Keratinocyte (primary cell): ENCODE data around the gene DCK. TPM values are rescaled to one million over a fixed set of nuclear protein-coding genes. Genes with fewer than 3 reads are reported as not detected.

Experiments
- DNase-seq: peaks from one replicate; pipeline ENCODE4 v3.0.0-alpha.2; 2011; ENCODE audit warnings: low read depth, missing footprints, low spot score
- FAIRE-seq: peaks from 2 replicates; lab custom pipeline; 2011; peaks lifted over from hg19 to GRCh38; lab: Jason Lieb, UNC
- H2AFZ ChIP-seq: 2 replicates; pipeline ENCODE4 v1.6.0; 2012; ENCODE audit warnings: low read length, control low read depth, inconsistent platforms; ENCODE audit not compliant: control insufficient read depth
- H3K27ac ChIP-seq: 2 replicates; pipeline ENCODE4 v1.5.1; 2011; ENCODE audit warnings: low read length; ENCODE audit not compliant: control insufficient read depth, insufficient read depth
- H3K27me3 ChIP-seq: 3 replicates; pipeline ENCODE4 v1.6.0; 2011; ENCODE audit warnings: low read length; ENCODE audit not compliant: control insufficient read depth, insufficient read depth; ENCODE audit errors: extremely low read depth
- H3K36me3 ChIP-seq, 2 experiments: 2 replicates in 1 of 2; 3 replicates in 1 of 2; pipeline ENCODE4 v1.5.1; 2011; ENCODE audit warnings: low read length in 2 of 2, mild to moderate bottlenecking in 1 of 2; ENCODE audit not compliant: control insufficient read depth in 2 of 2, insufficient read depth in 2 of 2; ENCODE audit errors: extremely low read depth in 1 of 2
- H3K4me1 ChIP-seq: 3 replicates; pipeline ENCODE4 v1.5.1; 2011; ENCODE audit warnings: low read length; ENCODE audit not compliant: control insufficient read depth, insufficient read depth; ENCODE audit errors: extremely low read depth
- H3K4me2 ChIP-seq: 3 replicates; pipeline ENCODE4 v1.6.0; 2011; ENCODE audit warnings: low read depth, low read length; ENCODE audit not compliant: control insufficient read depth, insufficient read depth; ENCODE audit errors: extremely low read depth
- H3K4me3 ChIP-seq, 3 experiments: fragments of 200-600 bp in 1 of 3; sonication (generic) in 1 of 3; 2 replicates in 2 of 3; 3 replicates in 1 of 3; pipeline ENCODE4 v1.5.1; 2011 to 2016; ENCODE audit warnings: low read length in 3 of 3, mild to moderate bottlenecking in 3 of 3, control low read depth in 2 of 3, inconsistent platforms in 1 of 3, low read depth in 1 of 3, mixed read lengths in 1 of 3, mixed run types in 1 of 3, moderate library complexity in 1 of 3; ENCODE audit not compliant: control insufficient read depth in 2 of 3, insufficient read depth in 2 of 3; ENCODE audit errors: extremely low read depth in 1 of 3
- H3K79me2 ChIP-seq: 2 replicates; pipeline ENCODE4 v1.6.0; 2012; ENCODE audit warnings: low read length; ENCODE audit not compliant: control insufficient read depth, insufficient read depth
- H3K9ac ChIP-seq: 3 replicates; pipeline ENCODE4 v1.6.0; 2011; ENCODE audit warnings: low read length; ENCODE audit not compliant: control insufficient read depth, insufficient read depth; ENCODE audit errors: extremely low read depth
- H3K9me1 ChIP-seq: 3 replicates; pipeline ENCODE4 v1.6.0; 2011; ENCODE audit warnings: low read length; ENCODE audit not compliant: control insufficient read depth, insufficient read depth; ENCODE audit errors: extremely low read depth
- H3K9me3 ChIP-seq: 2 replicates; pipeline ENCODE4 v1.5.1; 2012; ENCODE audit warnings: low read depth, low read length; ENCODE audit not compliant: control insufficient read depth
- H4K20me1 ChIP-seq: 3 replicates; pipeline ENCODE4 v1.6.0; 2011; ENCODE audit warnings: low read length; ENCODE audit not compliant: control insufficient read depth, insufficient read depth; ENCODE audit errors: extremely low read depth
- CTCF ChIP-seq, 3 experiments: IDR thresholded peaks in 1 of 3; conservative IDR thresholded peaks in 1 of 3; optimal IDR thresholded peaks in 1 of 3; 2 replicates in 2 of 3; 3 replicates in 1 of 3; pipeline versions ENCODE3 to v1.5.1; 2011; ENCODE audit warnings: low read length in 3 of 3, mild to moderate bottlenecking in 3 of 3, moderate library complexity in 2 of 3, control low read depth in 1 of 3, inconsistent platforms in 1 of 3; ENCODE audit not compliant: insufficient read depth in 2 of 3; ENCODE audit errors: extremely low read depth in 1 of 3
- EZH2 ChIP-seq: IDR thresholded peaks from one replicate; pipeline ENCODE4 v1.6.1; 2012; ENCODE audit warnings: inconsistent platforms, mild to moderate bottlenecking, low read length, moderate library complexity
- dilution Hi-C: fragments of 300-500 bp; cut with MboI; formaldehyde crosslinking; loops from one replicate; pipeline ENCODE4 v1.7.0; 2020; ENCODE audit warnings: low sequenced_read_pairs; ENCODE audit not compliant: extremely low pct_ligation_motif_present
- polyA plus RNA-seq, 5 experiments: library from polyadenylated mRNA; depleted of rRNA in 3 of 5; stranded (reverse) in 3 of 5; stranded (forward) in 1 of 5; unstranded in 1 of 5; fragments of >200 nt; gene quantifications; 1 replicate in 1 of 5; 2 replicates in 3 of 5; 3 replicates in 1 of 5; pipeline versions ENCODE4 v1.2.1 to v1.2.3, GENCODE V29; 2011 to 2012; ENCODE audit warnings: missing spikeins in 2 of 5, low read depth in 1 of 5, low replicate concordance in 1 of 5

DCK gene
- polyA plus RNA-seq, 1 donor (not counting 4 experiments of a cell fraction or from before 2014, with no cell fraction given) = 11.3 TPM

DNA sequence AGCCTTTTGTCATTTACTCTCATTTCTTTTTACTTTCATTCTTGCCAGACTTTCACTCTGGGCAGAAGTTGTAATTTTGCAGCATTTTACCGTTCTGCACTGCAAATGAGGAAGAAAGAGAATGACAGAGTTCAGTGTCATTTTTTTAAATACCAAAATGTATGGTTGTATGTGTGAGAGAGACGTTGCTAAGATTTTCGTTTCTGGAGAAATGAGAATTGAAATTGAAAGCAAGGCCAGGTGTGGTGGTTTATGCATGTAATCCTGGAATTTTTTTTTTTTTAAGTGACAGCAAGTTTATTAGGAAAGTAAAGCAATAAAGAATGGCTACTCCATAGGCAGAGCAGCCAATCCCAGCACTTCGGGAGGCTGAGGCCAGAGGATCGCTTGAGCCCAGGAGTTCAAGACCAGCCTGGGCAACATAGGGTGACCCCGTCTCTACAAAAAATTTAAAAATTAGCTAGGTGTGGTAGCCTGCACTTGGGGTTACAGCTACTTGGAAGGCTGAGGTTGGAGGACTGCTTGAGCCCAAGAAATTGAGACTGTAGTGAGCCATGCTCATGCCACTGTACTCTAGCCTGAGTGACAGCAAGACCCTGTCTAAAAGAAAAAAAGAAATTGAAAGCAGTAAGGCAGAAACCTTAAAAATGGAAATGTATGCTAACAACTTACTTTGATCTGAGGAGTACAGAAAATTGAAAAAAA, 12.9 kb downstream of the DCK start:
- no peak for TF ChIP-seq CTCF (optimal IDR thresholded peaks at IDR 0.05 in 1 of 3, IDR thresholded peaks at IDR 0.05 in 1 of 3, conservative IDR thresholded peaks at IDR 0.05 in 1 of 3; ENCODE audit: extremely low read depth in 1 of 3, insufficient read depth in 2 of 3, low read length in 3 of 3)
- TF ChIP-seq EZH2 = no peak

DNA sequence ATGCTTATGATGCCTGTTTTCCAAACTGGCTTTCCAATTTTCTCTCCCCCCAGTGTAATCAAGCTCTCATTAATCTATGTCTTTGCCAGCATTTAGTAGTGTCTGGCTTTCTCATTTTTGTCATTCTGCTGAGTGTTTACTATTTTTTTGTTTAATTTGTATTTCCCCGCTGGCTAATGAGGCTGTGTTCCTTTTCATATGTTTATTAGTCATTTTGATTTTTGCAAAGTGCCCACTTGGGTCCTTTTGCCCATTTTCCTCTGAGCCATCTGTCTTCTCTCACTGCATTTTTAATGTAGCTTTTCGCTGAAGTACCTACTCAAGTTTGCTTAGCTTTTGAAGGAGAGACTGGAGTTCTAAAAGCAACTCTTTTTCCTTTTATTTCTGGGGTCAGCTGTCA, 14.7 kb downstream of the DCK start:
- H3K79me2 ChIP-seq = peaks cover 9% of the 10 kb centered on the region

More for the DNA sequence above, 12.9 kb downstream of the DCK start:
- Histone ChIP-seq H3K9me1 (no peaks in the 10 kb centered on the region), H3K27ac (no peak overlapping the region), H4K20me1 (no peaks in the 10 kb centered on the region), H2AFZ (no peak overlapping the region), H3K4me2 (no peak overlapping the region), H3K79me2 (peaks cover 9% of the 10 kb centered on the region), H3K4me1 (peaks cover 6% of the 10 kb centered on the region), H3K9ac (no peak overlapping the region), H3K27me3 (no peaks in the 10 kb centered on the region), H3K36me3 (no peaks in the 10 kb centered on the region), H3K9me3 (no peaks in the 10 kb centered on the region), H3K4me3 (no peak overlapping the region)
- FAIRE-seq = no peak
- dilution Hi-C loops = no loop called here
- DNase-seq = no peak

More for the DNA sequence above, 14.7 kb downstream of the DCK start:
- Histone ChIP-seq H2AFZ (no peak overlapping the region), H3K9ac (no peak overlapping the region), H3K9me3 (no peaks in the 10 kb centered on the region), H4K20me1 (no peaks in the 10 kb centered on the region), H3K4me2 (no peak overlapping the region), H3K27ac (no peak overlapping the region), H3K27me3 (no peaks in the 10 kb centered on the region), H3K9me1 (no peaks in the 10 kb centered on the region), H3K4me1 (peaks cover 6% of the 10 kb centered on the region), H3K4me3 (no peak overlapping the region), H3K36me3 (no peaks in the 10 kb centered on the region)
- TF ChIP-seq EZH2 = no peak
- no peak for TF ChIP-seq CTCF (optimal IDR thresholded peaks at IDR 0.05 in 1 of 3, IDR thresholded peaks at IDR 0.05 in 1 of 3, conservative IDR thresholded peaks at IDR 0.05 in 1 of 3; ENCODE audit: extremely low read depth in 1 of 3, insufficient read depth in 2 of 3, low read length in 3 of 3)
- FAIRE-seq (no peak), DNase-seq (no peak)
- dilution Hi-C loops = no loop called here
